Upper lobe of left lung (tissue), 6 donors: Measurements from ENCODE around the gene NAA40. TPM values are rescaled to one million over a fixed set of nuclear protein-coding genes. Genes with fewer than 3 reads are reported as not detected.

Experiments used
- ATAC-seq, 2 donors: fragments of 200-7000 bp; cut with Tn5 transposase; one replicate each; pipeline ENCODE4 v1.9.1; 2022; ENCODE audit warnings: mild to moderate bottlenecking in 2 of 2, moderate library complexity in 2 of 2; ENCODE audit not compliant: low FRiP score in 2 of 2
- DNase-seq, 2 donors: peaks; one replicate each; pipeline ENCODE4 v3.0.0-alpha.2; 2019 to 2020
- H3K27ac ChIP-seq, 4 donors: fragments of 200-600 bp; sonication (generic); one replicate each; pipeline ENCODE4 v1.5.1; 2016 to 2019
- H3K27me3 ChIP-seq, 4 donors: fragments of 200-600 bp; sonication (generic); one replicate each; pipeline ENCODE4 v1.5.1; 2017 to 2019
- H3K36me3 ChIP-seq, 4 donors: fragments of 200-600 bp; sonication (generic); one replicate each; pipeline ENCODE4 v1.5.1; 2016 to 2019
- H3K4me1 ChIP-seq, 4 donors: fragments of 200-600 bp; sonication (generic); one replicate each; pipeline ENCODE4 v1.5.1; 2018 to 2019
- H3K4me3 ChIP-seq, 4 donors: fragments of 200-600 bp; sonication (generic); one replicate each; pipeline ENCODE4 v1.5.1; 2017 to 2019; ENCODE audit warnings: mild to moderate bottlenecking in 2 of 4, moderate library complexity in 1 of 4
- H3K9me3 ChIP-seq, 4 donors: fragments of 200-600 bp; sonication (generic); one replicate each; pipeline ENCODE4 v1.5.1; 2018 to 2019
- EP300 ChIP-seq, 4 donors: sonication (generic); formaldehyde crosslinking; IDR thresholded peaks; one replicate each; pipeline ENCODE4 v1.5.1; 2017; ENCODE audit warnings: antibody characterized with exemption in 4 of 4, control low read depth in 2 of 4
- POLR2A ChIP-seq, 4 donors: fragments of 450-650 bp; IDR thresholded peaks; one replicate each; pipeline ENCODE4 v1.5.1; 2016 to 2017; ENCODE audit warnings: antibody characterized with exemption in 4 of 4, mild to moderate bottlenecking in 2 of 4
- POLR2AphosphoS5 ChIP-seq, 2 donors: sonication (generic); formaldehyde crosslinking; IDR thresholded peaks; one replicate each; pipeline ENCODE4 v1.5.1; 2017; ENCODE audit warnings: antibody characterized with exemption in 2 of 2
- WGBS, 2 donors: methylation state at CpG; one replicate each; pipeline ENCODE4 v1.1.5; 2017 to 2018; 5-methylcytosine and 5-hydroxymethylcytosine counted together
- total RNA-seq, 6 donors: library from RNA; depleted of rRNA in 4 of 6; stranded (reverse); fragments of >200 nt in 4 of 6; gene quantifications; one replicate each; pipeline versions ENCODE4 v1.1.0 to v1.2.1, GENCODE V29; 2016 to 2021
- TF ChIP-seq, protein P1 (sequence below), 6 experiments: fragments of 450-650 bp in 4 of 6; fragments of 200-600 bp in 2 of 6; sonication (generic) in 2 of 6; IDR thresholded peaks; one replicate each; pipeline ENCODE4 v1.5.1; 2016 to 2019; ENCODE audit warnings: antibody characterized with exemption in 6 of 6
- donor health status: DM: no; HTN: no; CAD: no; lungs with moderate emphysema.
- donor health status: DM: no; HTN: yes; CAD: no; lungs with severe emphysema.

Gene NAA40
- total RNA-seq, 6 donors from 2014 or later: 7.8 to 41.9 (median 16.5) TPM

- Histone ChIP-seq H3K9me3 (no peaks in the 10 kb centered on the region), H3K4me1 (peaks cover 18 to 27% (median 20%) of the 10 kb centered on the region in 4 donors), H3K4me3 (peak within 1 kb of the TSS; percentile 71 to 100 (median 92)), H3K36me3 (peaks cover 0 to 31% (median 25%) of the 10 kb centered on the region in 4 donors), H3K27ac (peak within 1 kb of the TSS; percentile 88 to 94 (median 92)), H3K27me3 (no peaks in the 10 kb centered on the region)
- peak; percentile 94 to 98 for ATAC-seq
- TF ChIP-seq POLR2AphosphoS5 (IDR thresholded peaks at IDR 0.05): peak; percentile 81 to 88
- TF ChIP-seq EP300 (IDR thresholded peaks at IDR 0.05): no peak
- TF ChIP-seq, protein P1, sequence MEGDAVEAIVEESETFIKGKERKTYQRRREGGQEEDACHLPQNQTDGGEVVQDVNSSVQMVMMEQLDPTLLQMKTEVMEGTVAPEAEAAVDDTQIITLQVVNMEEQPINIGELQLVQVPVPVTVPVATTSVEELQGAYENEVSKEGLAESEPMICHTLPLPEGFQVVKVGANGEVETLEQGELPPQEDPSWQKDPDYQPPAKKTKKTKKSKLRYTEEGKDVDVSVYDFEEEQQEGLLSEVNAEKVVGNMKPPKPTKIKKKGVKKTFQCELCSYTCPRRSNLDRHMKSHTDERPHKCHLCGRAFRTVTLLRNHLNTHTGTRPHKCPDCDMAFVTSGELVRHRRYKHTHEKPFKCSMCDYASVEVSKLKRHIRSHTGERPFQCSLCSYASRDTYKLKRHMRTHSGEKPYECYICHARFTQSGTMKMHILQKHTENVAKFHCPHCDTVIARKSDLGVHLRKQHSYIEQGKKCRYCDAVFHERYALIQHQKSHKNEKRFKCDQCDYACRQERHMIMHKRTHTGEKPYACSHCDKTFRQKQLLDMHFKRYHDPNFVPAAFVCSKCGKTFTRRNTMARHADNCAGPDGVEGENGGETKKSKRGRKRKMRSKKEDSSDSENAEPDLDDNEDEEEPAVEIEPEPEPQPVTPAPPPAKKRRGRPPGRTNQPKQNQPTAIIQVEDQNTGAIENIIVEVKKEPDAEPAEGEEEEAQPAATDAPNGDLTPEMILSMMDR (IDR thresholded peaks at IDR 0.05): peak in 2 of 6 experiments; percentile 13 to 30
- TF ChIP-seq POLR2A (IDR thresholded peaks at IDR 0.05): peak in 3 of 4 donors; percentile 57 to 83 (median 74)
- 0% methylated on average over 5 to 45 of the region's 63 CpGs for WGBS, 2 donors
- DNase-seq: peak; percentile 93 to 96
Observed at GRCh38 chr11:63986156-63986931, 47.5 kb downstream of the NAA40 start, which contains the start of gene OTUB1. OTUB1 (plus strand) TSS chr11:63986438; CDS start chr11:63986457, 19 bp downstream.

DNA sequence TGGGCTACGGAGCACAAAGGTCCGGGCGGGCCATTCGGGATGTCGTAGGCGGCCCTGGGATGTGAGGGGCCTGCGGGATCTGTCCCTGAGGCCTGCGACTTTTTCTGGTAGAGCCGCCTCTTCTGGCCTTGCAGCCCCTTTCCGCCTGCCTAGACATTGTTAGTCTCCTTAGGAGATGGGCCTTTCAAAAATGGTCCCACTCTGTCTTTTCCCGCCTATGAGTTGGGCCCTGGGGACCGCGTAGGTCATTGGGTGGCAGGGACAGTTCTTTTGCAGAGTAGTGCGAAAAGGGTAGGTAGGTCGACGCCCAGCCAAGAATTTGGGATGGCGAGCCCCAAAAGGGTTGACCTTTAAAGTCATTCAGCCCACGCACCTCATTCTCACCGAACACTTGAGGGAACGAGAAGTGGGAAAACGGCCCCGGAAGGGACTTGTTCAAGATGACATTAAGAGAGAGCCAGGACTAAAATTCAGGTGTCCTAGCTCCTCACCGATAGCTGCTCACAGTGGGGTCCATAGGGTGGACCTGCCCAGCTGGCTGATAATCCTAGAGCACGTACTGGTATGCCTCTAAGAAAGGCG is 48.2 kb downstream of the NAA40 start:
- no peak for ATAC-seq
- H3K4me1 ChIP-seq: peaks cover 18 to 27% (median 20%) of the 10 kb centered on the region in 4 donors
- H3K27me3 ChIP-seq: no peaks in the 10 kb centered on the region
- H3K9me3 ChIP-seq: no peaks in the 10 kb centered on the region
- H3K36me3 ChIP-seq: peaks cover 0 to 37% (median 29%) of the 10 kb centered on the region in 4 donors
- H3K27ac ChIP-seq: peak overlapping the region; percentile 88 to 94 (median 92)
- peak overlapping the region; percentile 71 to 100 (median 92) for H3K4me3 ChIP-seq
- 33 to 58% methylated on average over 7 to 18 of the region's 25 CpGs for WGBS, 2 donors
- DNase-seq: no peak
- TF ChIP-seq, protein P1 (IDR thresholded peaks at IDR 0.05): no peak
- TF ChIP-seq POLR2A (IDR thresholded peaks at IDR 0.05) (no peak), POLR2AphosphoS5 (IDR thresholded peaks at IDR 0.05) (no peak), EP300 (IDR thresholded peaks at IDR 0.05) (no peak)

DNA sequence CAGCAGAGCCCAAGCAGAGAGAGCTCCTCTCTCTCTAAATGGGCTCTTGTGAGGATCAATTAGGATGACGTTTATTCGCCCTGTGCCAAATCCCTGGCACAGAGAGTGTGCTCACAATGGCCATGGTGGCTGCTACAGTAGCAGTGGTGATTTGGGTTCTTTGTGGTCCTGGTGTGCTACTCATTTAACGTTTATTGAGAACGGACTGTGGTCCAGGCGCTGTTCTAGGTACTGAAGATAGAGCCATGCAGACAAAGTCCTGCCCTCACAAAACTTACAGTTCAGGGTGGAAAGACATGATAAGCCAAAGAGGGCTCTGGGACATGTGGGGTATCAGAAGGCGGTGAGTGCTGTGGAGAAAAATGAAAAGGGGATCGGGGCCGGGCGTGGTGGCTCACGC is 52.8 kb downstream of the NAA40 start:
- Histone ChIP-seq H3K27ac (no peak overlapping the region), H3K4me3 (no peak overlapping the region), H3K36me3 (peaks cover 0 to 80% (median 53%) of the 10 kb centered on the region in 4 donors), H3K27me3 (no peaks in the 10 kb centered on the region), H3K4me1 (peaks cover 12 to 21% (median 15%) of the 10 kb centered on the region in 4 donors), H3K9me3 (no peaks in the 10 kb centered on the region)
- no peak for ATAC-seq
- no peak for TF ChIP-seq POLR2A (IDR thresholded peaks at IDR 0.05)
- TF ChIP-seq EP300 (IDR thresholded peaks at IDR 0.05): no peak
- TF ChIP-seq, protein P1 (IDR thresholded peaks at IDR 0.05): no peak
- 92 to 95% methylated on average over 10 of the region's 10 CpGs for WGBS, 2 donors
- no peak for DNase-seq

- no peak for ATAC-seq
- Histone ChIP-seq H3K27me3 (no peaks in the 10 kb centered on the region), H3K4me3 (no peak overlapping the region), H3K27ac (no peak overlapping the region), H3K4me1 (peaks cover 0 to 6% (median under 1%) of the 10 kb centered on the region in 4 donors), H3K36me3 (peaks cover 6 to 94% (median 69%) of the 10 kb centered on the region in 4 donors), H3K9me3 (no peaks in the 10 kb centered on the region)
- TF ChIP-seq POLR2A (IDR thresholded peaks at IDR 0.05): no peak
- TF ChIP-seq, protein P1 (IDR thresholded peaks at IDR 0.05): no peak
- no peak for TF ChIP-seq POLR2AphosphoS5 (IDR thresholded peaks at IDR 0.05)
- no peak for TF ChIP-seq EP300 (IDR thresholded peaks at IDR 0.05)
- no peak for DNase-seq
- 90 to 94% methylated on average over 5 of the region's 5 CpGs for WGBS, 2 donors
Observed at GRCh38 chr11:63993100-63993499, 54.3 kb downstream of the NAA40 start.
